Esophagus (tissue), 2 donors: ENCODE data around the gene MAST3. TPM values are rescaled to one million over a fixed set of nuclear protein-coding genes. Genes with fewer than 3 reads are reported as not detected.

Experiments
- H3K27ac ChIP-seq, 2 donors: one replicate each; pipeline ENCODE4 v1.5.1; 2013; ENCODE audit warnings: low read depth in 2 of 2, mild to moderate bottlenecking in 2 of 2, inconsistent platforms in 1 of 2, low read length in 1 of 2, moderate library complexity in 1 of 2
- H3K27me3 ChIP-seq, 2 donors: one replicate each; pipeline ENCODE4 v1.6.1; 2013; ENCODE audit warnings: low read length in 2 of 2, control low read depth in 1 of 2, mild to moderate bottlenecking in 1 of 2; ENCODE audit not compliant: insufficient read depth in 2 of 2, control insufficient read depth in 1 of 2
- H3K36me3 ChIP-seq, 2 donors: one replicate each; pipeline ENCODE4 v1.6.1; 2013; ENCODE audit warnings: low read length in 1 of 2; ENCODE audit not compliant: control insufficient read depth in 2 of 2, insufficient read depth in 2 of 2
- H3K4me1 ChIP-seq, 2 donors: one replicate each; pipeline ENCODE4 v1.6.1; 2013; ENCODE audit warnings: low read length in 1 of 2; ENCODE audit not compliant: control insufficient read depth in 2 of 2, insufficient read depth in 2 of 2
- H3K4me3 ChIP-seq, 2 donors: one replicate each; pipeline ENCODE4 v1.5.1; 2013; ENCODE audit warnings: low read length in 2 of 2, mild to moderate bottlenecking in 2 of 2, low read depth in 1 of 2, moderate library complexity in 1 of 2
- H3K9me3 ChIP-seq, 2 donors: one replicate each; pipeline ENCODE4 v1.6.1; 2013; ENCODE audit warnings: mild to moderate bottlenecking in 2 of 2, low read depth in 1 of 2, low read length in 1 of 2, moderate library complexity in 1 of 2; ENCODE audit not compliant: control insufficient read depth in 2 of 2, insufficient read depth in 1 of 2
- whole genome bisulfite sequencing, 2 donors: extraction: QIAGEN DNeasy Blood & Tissue Kit; methylation state at CpG; one replicate each; pipeline ENCODE4 v1.1.7; 2013; 5-methylcytosine and 5-hydroxymethylcytosine counted together
- polyA plus RNA-seq, 2 donors: library from polyadenylated mRNA; stranded (reverse); fragments of 200-250 nt; gene quantifications; one replicate each; pipeline ENCODE4 v1.2.3, GENCODE V29; 2013
- donor health status: healthy with polysubstance abuse.
- donor health status: Bipolar disorder and iron deficiency.

The MAST3 gene
- polyA plus RNA-seq, 2 donors, result 1.5 to 2.5 TPM

- no peak overlapping the region for H3K27ac ChIP-seq
- peaks cover 0 to 17% of the 10 kb centered on the region in 2 donors for H3K36me3 ChIP-seq
- H3K4me3 ChIP-seq, result no peak overlapping the region
- WGBS, 2 donors, result 87 to 96% methylated on average over 3 of the region's 3 CpGs
- no peaks in the 10 kb centered on the region for H3K4me1 ChIP-seq
- no peaks in the 10 kb centered on the region for H3K27me3 ChIP-seq
- no peaks in the 10 kb centered on the region for H3K9me3 ChIP-seq
Observed at GRCh38 chr19:18143902-18144301, 46.3 kb downstream of the MAST3 start.

GRCh38 chr19:18144361-18144760, 46.8 kb downstream of the MAST3 start:
- Histone ChIP-seq H3K4me1 (no peaks in the 10 kb centered on the region), H3K36me3 (peaks cover 0 to 17% of the 10 kb centered on the region in 2 donors), H3K4me3 (no peak overlapping the region), H3K27me3 (no peaks in the 10 kb centered on the region), H3K9me3 (no peaks in the 10 kb centered on the region), H3K27ac (no peak overlapping the region)
- 89 to 92% methylated on average over 16 of the region's 16 CpGs for WGBS, 2 donors

GRCh38 chr19:18144906-18145305, 47.3 kb downstream of the MAST3 start:
- Histone ChIP-seq H3K27me3 (no peaks in the 10 kb centered on the region), H3K4me1 (no peaks in the 10 kb centered on the region), H3K27ac (no peak overlapping the region), H3K4me3 (no peak overlapping the region), H3K9me3 (no peaks in the 10 kb centered on the region), H3K36me3 (peaks cover 0 to 17% of the 10 kb centered on the region in 2 donors)
- WGBS, 2 donors, result 95 to 98% methylated on average over 28 of the region's 28 CpGs

GRCh38 chr19:18145391-18145999, 47.9 kb downstream of the MAST3 start:
- Histone ChIP-seq H3K27me3 (no peaks in the 10 kb centered on the region), H3K9me3 (no peaks in the 10 kb centered on the region), H3K4me1 (no peaks in the 10 kb centered on the region), H3K36me3 (peaks cover 0 to 17% of the 10 kb centered on the region in 2 donors), H3K27ac (no peak overlapping the region), H3K4me3 (no peak overlapping the region)
- WGBS, 2 donors, result 95 to 96% methylated on average over 19 of the region's 19 CpGs

GRCh38 chr19:18147396-18147795, 49.8 kb downstream of the MAST3 start:
- Histone ChIP-seq H3K27ac (no peak overlapping the region), H3K9me3 (no peaks in the 10 kb centered on the region), H3K4me3 (no peak overlapping the region), H3K4me1 (no peaks in the 10 kb centered on the region), H3K36me3 (peaks cover 0 to 13% of the 10 kb centered on the region in 2 donors), H3K27me3 (no peaks in the 10 kb centered on the region)
- WGBS, 2 donors, result 91 to 97% methylated on average over 13 of the region's 13 CpGs

- Histone ChIP-seq H3K27ac (no peak overlapping the region), H3K36me3 (peaks cover 0 to 10% of the 10 kb centered on the region in 2 donors), H3K27me3 (no peaks in the 10 kb centered on the region), H3K9me3 (no peaks in the 10 kb centered on the region), H3K4me3 (no peak overlapping the region), H3K4me1 (peaks cover 4 to 7% of the 10 kb centered on the region in 2 donors)
- 83 to 87% methylated on average over 16 of the region's 16 CpGs for WGBS, 2 donors
Observed at GRCh38 chr19:18149596-18149975, 52.0 kb downstream of the MAST3 start.

GRCh38 chr19:18150776-18151624, 53.4 kb downstream of the MAST3 start:
- H3K4me1 ChIP-seq, result peaks cover 7 to 15% of the 10 kb centered on the region in 2 donors
- H3K27me3 ChIP-seq, result no peaks in the 10 kb centered on the region
- no peaks in the 10 kb centered on the region for H3K9me3 ChIP-seq
- 78 to 89% methylated on average over 18 of the region's 18 CpGs for WGBS, 2 donors
- no peak overlapping the region for H3K27ac ChIP-seq
- H3K4me3 ChIP-seq, result no peak overlapping the region
- H3K36me3 ChIP-seq, result peaks cover 0 to 4% of the 10 kb centered on the region in 2 donors

- Histone ChIP-seq H3K27me3 (no peaks in the 10 kb centered on the region), H3K9me3 (no peaks in the 10 kb centered on the region), H3K4me1 (peaks cover 7 to 26% of the 10 kb centered on the region in 2 donors), H3K27ac (peak overlapping the region; percentile 87 to 91), H3K4me3 (peak overlapping the region; percentile 72 to 90), H3K36me3 (no peaks in the 10 kb centered on the region)
- WGBS, 2 donors, result 0% methylated on average over 22 of the region's 22 CpGs
Observed at GRCh38 chr19:18152442-18152816, 54.9 kb downstream of the MAST3 start.

GRCh38 chr19:18152817-18153555, 55.4 kb downstream of the MAST3 start, which contains the start of gene PIK3R2:
PIK3R2 (plus strand) TSS chr19:18153163; CDS start chr19:18155880, 2,717 bp downstream.
- no peaks in the 10 kb centered on the region for H3K36me3 ChIP-seq
- H3K9me3 ChIP-seq, result no peaks in the 10 kb centered on the region
- H3K27me3 ChIP-seq, result no peaks in the 10 kb centered on the region
- H3K27ac ChIP-seq, result peak within 1 kb of the TSS; percentile 87 to 91
- H3K4me1 ChIP-seq, result peaks cover 7 to 28% of the 10 kb centered on the region in 2 donors
- 0 to 1% methylated on average over 82 to 86 of the region's 86 CpGs for WGBS, 2 donors
- H3K4me3 ChIP-seq, result peak within 1 kb of the TSS; percentile 72 to 90
